Lung (tissue), 12 donors: ENCODE results near the gene AGER. TPM values are rescaled to one million over a fixed set of nuclear protein-coding genes. Genes with fewer than 3 reads are reported as not detected.
A peak's percentile ranks its signal among the peaks of the same experiment; 100 is the strongest.
"Not testable (repeated sequence)": the region's sequence is repeated elsewhere in the genome, so short reads cannot be mapped to it uniquely, and the experiment has no call there.

Experiments
- ATAC-seq: fragments of 200-7000 bp; cut with Tn5 transposase; one replicate; pipeline ENCODE4 v1.9.1; 2020; ENCODE audit warnings: moderate number of reproducible peaks; ENCODE audit not compliant: insufficient read depth, low FRiP score
- DNase-seq, 3 donors: peaks; one replicate each; pipeline ENCODE4 v3.0.0-alpha.2; 2013 to 2017
- H3K27ac ChIP-seq, 2 donors: one replicate each; pipeline ENCODE4 v1.5.1; 2013; ENCODE audit warnings: mild to moderate bottlenecking in 2 of 2, moderate library complexity in 2 of 2, control low read depth in 1 of 2, inconsistent platforms in 1 of 2, low read depth in 1 of 2, low read length in 1 of 2
- H3K27me3 ChIP-seq, 3 donors: one replicate each; pipeline ENCODE4 v1.5.1; 2013; ENCODE audit warnings: low read length in 2 of 3; ENCODE audit not compliant: control insufficient read depth in 3 of 3, insufficient read depth in 3 of 3
- H3K36me3 ChIP-seq, 4 donors: one replicate each; pipeline ENCODE4 v1.5.1; 2013; ENCODE audit warnings: low read length in 4 of 4, mild to moderate bottlenecking in 1 of 4, moderate library complexity in 1 of 4; ENCODE audit not compliant: control insufficient read depth in 4 of 4, insufficient read depth in 4 of 4
- H3K4me1 ChIP-seq, 5 donors: one replicate each; pipeline ENCODE4 v1.5.1; 2013; ENCODE audit warnings: low read length in 5 of 5, mild to moderate bottlenecking in 2 of 5, moderate library complexity in 1 of 5; ENCODE audit not compliant: control insufficient read depth in 5 of 5, insufficient read depth in 5 of 5
- H3K4me3 ChIP-seq: one replicate; pipeline ENCODE4 v1.5.1; 2013; ENCODE audit warnings: mild to moderate bottlenecking, control low read depth, moderate library complexity
- H3K9ac ChIP-seq, 2 donors: one replicate each; pipeline ENCODE4 v1.5.1; 2013; ENCODE audit warnings: low read length in 2 of 2, control low read depth in 1 of 2; ENCODE audit not compliant: insufficient read depth in 1 of 2
- H3K9me3 ChIP-seq, 4 donors: one replicate each; pipeline ENCODE4 v1.5.1; 2013; ENCODE audit warnings: low read length in 3 of 4, mild to moderate bottlenecking in 1 of 4, moderate library complexity in 1 of 4; ENCODE audit not compliant: control insufficient read depth in 4 of 4, insufficient read depth in 3 of 4
- WGBS, 2 donors: extraction: QIAGEN DNeasy Blood & Tissue Kit; methylation state at CpG; one replicate each; pipeline ENCODE4 v1.1.7; 2013; 5-methylcytosine and 5-hydroxymethylcytosine counted together
- polyA plus RNA-seq, 2 donors: library from polyadenylated mRNA; stranded (reverse); fragments of 200-250 nt; gene quantifications; one replicate each; pipeline ENCODE4 v1.2.1, GENCODE V29; 2013
- total RNA-seq, 2 donors: library from RNA; depleted of rRNA in 1 of 2; stranded (reverse); fragments of >200 nt in 1 of 2; gene quantifications; one replicate each; pipeline ENCODE4 v1.2.1, GENCODE V29; 2014 to 2021
- TF ChIP-seq, protein P1 (sequence below): IDR thresholded peaks from 2 replicates; pipeline ENCODE4 v1.5.1; 2012; ENCODE audit warnings: mild to moderate bottlenecking; ENCODE audit errors: control extremely low read depth, extremely low read depth
- donor health status: control.
- donor health status: control.
- donor health status: Bipolar disorder and iron deficiency.
- donor health status: healthy.
- donor health status: DM: yes; HTN: yes; CAD: no.

The AGER gene
- total and polyA plus RNA-seq, 4 donors: 178 to 1,487 (median 347) TPM

DNA sequence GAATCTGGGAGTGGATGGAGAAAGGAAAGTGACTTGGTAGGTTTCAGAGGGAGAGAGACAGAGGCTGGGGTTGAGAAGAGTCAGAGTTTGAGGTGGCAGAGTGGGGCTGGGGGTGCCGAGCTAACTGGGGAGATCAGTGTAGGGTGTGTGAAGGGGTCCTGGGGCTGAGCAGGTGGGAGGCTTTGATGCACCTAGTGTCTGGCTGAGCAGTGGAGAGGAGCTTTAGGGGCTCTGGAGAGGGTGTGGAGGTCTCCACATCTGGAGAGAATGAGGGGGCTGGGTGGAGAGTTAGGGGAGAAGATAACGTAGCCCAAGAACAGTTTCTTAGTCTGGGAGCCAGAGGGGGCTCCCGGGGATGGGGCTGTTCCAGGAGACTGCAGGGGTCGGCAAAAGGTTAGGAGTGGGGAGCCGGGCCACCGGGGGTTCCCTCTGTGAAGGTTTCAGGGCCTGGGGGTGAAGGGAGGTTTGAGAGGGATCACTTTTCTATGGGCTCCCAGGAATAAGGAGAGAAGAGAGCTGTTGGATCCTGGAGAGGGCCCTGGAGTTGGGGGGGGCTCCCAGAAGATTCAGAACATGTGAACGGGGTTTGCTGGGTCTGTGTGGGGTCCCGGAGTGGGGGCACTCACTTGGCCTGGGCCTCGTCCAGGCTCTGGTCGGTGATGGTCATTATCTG, 5.2 kb upstream of the AGER start:
- no peak for ATAC-seq
- peaks cover 0 to 56% (median 17%) of the 10 kb centered on the region in 5 donors for H3K4me1 ChIP-seq
- WGBS, 2 donors: 1 to 2% methylated on average over 10 of the region's 10 CpGs

DNA sequence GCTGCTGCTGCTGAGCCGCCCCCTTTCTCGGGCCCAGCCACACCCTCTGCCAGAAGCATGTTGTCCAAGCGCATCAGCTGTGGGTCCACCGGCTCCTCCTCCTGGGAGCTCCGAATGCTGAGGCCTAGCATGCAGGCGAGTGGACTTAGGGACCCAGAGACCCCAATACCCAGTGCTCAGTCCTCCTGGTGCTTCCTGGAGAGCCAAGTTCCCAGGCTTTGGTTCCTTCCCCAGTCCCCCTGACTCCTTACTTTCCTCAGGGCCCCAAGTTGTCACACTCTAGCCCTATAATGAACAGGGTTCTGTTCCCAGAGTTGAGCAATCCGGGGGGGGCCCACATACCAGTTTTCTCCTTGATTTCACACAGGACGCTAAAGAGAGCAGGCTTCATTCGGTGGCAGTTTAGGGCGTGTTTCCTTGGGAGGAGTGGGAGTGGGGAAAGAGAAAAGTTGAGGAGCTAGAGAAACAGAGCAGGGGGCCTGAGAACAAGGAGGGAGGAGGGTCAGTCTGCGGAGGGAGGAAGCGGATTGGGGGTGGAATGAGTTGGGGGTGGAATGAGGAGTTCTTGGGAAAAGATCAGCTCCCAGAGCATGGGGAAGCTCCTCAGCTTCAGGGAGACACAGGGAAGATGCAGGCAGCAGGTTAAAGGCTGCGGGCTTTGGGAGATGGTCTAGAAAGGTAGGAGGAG, 4.5 kb upstream of the AGER start:
- TF ChIP-seq, protein P1, sequence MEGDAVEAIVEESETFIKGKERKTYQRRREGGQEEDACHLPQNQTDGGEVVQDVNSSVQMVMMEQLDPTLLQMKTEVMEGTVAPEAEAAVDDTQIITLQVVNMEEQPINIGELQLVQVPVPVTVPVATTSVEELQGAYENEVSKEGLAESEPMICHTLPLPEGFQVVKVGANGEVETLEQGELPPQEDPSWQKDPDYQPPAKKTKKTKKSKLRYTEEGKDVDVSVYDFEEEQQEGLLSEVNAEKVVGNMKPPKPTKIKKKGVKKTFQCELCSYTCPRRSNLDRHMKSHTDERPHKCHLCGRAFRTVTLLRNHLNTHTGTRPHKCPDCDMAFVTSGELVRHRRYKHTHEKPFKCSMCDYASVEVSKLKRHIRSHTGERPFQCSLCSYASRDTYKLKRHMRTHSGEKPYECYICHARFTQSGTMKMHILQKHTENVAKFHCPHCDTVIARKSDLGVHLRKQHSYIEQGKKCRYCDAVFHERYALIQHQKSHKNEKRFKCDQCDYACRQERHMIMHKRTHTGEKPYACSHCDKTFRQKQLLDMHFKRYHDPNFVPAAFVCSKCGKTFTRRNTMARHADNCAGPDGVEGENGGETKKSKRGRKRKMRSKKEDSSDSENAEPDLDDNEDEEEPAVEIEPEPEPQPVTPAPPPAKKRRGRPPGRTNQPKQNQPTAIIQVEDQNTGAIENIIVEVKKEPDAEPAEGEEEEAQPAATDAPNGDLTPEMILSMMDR: no peak
- WGBS, 2 donors: 24 to 38% methylated on average over 11 to 13 of the region's 13 CpGs
- Histone ChIP-seq H3K4me3 (peak overlapping the region; percentile 60), H3K9ac (peak overlapping the region; percentile 73 to 85), H3K9me3 (no peaks in the 10 kb centered on the region), H3K4me1 (peaks cover 0 to 62% (median 19%) of the 10 kb centered on the region in 5 donors), H3K36me3 (peaks cover 0 to 15% (median 13%) of the 10 kb centered on the region in 4 donors), H3K27me3 (no peaks in the 10 kb centered on the region), H3K27ac (peak overlapping the region; percentile 69 to 97)
- DNase-seq: peak in 2 of 3 donors; percentile 52 to 60
- ATAC-seq: no peak

More for the DNA sequence above, 5.2 kb upstream of the AGER start:
- Histone ChIP-seq H3K9me3 (no peaks in the 10 kb centered on the region), H3K27ac (peak overlapping the region; percentile 69 to 97), H3K27me3 (no peaks in the 10 kb centered on the region), H3K4me3 (peak overlapping the region; percentile 60), H3K9ac (peak overlapping the region; percentile 73 to 85), H3K36me3 (peaks cover 0 to 15% (median 12%) of the 10 kb centered on the region in 4 donors)
- DNase-seq: peak in 2 of 3 donors; percentile 32 to 33
- TF ChIP-seq, protein P1: no peak

DNA sequence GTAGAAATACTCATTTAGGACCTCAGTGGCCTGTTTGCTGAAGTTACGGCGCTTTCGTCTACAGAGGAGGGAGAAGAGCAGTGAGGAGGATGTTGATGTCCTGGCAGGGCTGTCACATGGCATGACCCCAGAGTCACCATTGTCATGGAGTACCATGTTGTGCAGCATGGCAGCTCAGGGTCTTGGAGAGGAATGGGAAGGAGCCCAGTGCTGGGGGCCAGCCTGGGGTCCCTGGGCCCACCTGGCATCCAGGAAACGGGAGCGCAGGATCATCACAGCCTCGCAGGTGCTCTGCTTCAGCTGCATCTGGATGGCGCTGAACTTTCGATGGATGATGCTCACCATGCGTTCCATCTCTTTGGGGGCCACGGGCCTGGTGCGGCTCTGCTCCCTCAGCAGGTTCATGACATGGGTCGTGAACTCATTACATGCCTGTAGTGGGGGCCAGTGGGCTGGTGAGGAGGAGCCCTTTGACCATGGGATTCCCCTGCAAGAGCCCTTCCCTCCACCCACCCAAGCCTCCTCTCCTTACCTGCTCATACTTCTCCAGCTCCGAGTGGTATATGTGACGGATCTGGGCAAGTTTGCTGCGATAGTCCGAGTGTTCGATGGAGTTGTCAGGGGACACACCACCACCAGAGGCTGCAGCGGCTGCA, 3.8 kb upstream of the AGER start:
- not testable (repeated sequence) for H3K27me3 ChIP-seq, H3K9ac ChIP-seq, DNase-seq, ATAC-seq, H3K9me3 ChIP-seq, H3K4me3 ChIP-seq
- H3K4me1 ChIP-seq: peaks cover 0 to 60% (median 19%) of the 10 kb centered on the region in 5 donors
- 76 to 92% methylated on average over 15 to 18 of the region's 18 CpGs for WGBS, 2 donors
- peak overlapping the region in 1 of 2 donors; percentile 69 for H3K27ac ChIP-seq
- peaks cover 0 to 22% (median 15%) of the 10 kb centered on the region in 4 donors for H3K36me3 ChIP-seq
